ENCODE data around the gene MRPS14. TPM values are rescaled to one million over a fixed set of nuclear protein-coding genes. Genes with fewer than 3 reads are reported as not detected.

Gene MRPS14
- total and polyA plus RNA-seq, 9 of the 15 experiments (the other 6 are each of a cell fraction or from before 2014, with no cell fraction given) = 38.1 to 231 (median 54.9) TPM

GRCh38 chr1:175003521-175003920 is 19.7 kb downstream of the MRPS14 start (continued):
- TF ChIP-seq, protein P1, sequence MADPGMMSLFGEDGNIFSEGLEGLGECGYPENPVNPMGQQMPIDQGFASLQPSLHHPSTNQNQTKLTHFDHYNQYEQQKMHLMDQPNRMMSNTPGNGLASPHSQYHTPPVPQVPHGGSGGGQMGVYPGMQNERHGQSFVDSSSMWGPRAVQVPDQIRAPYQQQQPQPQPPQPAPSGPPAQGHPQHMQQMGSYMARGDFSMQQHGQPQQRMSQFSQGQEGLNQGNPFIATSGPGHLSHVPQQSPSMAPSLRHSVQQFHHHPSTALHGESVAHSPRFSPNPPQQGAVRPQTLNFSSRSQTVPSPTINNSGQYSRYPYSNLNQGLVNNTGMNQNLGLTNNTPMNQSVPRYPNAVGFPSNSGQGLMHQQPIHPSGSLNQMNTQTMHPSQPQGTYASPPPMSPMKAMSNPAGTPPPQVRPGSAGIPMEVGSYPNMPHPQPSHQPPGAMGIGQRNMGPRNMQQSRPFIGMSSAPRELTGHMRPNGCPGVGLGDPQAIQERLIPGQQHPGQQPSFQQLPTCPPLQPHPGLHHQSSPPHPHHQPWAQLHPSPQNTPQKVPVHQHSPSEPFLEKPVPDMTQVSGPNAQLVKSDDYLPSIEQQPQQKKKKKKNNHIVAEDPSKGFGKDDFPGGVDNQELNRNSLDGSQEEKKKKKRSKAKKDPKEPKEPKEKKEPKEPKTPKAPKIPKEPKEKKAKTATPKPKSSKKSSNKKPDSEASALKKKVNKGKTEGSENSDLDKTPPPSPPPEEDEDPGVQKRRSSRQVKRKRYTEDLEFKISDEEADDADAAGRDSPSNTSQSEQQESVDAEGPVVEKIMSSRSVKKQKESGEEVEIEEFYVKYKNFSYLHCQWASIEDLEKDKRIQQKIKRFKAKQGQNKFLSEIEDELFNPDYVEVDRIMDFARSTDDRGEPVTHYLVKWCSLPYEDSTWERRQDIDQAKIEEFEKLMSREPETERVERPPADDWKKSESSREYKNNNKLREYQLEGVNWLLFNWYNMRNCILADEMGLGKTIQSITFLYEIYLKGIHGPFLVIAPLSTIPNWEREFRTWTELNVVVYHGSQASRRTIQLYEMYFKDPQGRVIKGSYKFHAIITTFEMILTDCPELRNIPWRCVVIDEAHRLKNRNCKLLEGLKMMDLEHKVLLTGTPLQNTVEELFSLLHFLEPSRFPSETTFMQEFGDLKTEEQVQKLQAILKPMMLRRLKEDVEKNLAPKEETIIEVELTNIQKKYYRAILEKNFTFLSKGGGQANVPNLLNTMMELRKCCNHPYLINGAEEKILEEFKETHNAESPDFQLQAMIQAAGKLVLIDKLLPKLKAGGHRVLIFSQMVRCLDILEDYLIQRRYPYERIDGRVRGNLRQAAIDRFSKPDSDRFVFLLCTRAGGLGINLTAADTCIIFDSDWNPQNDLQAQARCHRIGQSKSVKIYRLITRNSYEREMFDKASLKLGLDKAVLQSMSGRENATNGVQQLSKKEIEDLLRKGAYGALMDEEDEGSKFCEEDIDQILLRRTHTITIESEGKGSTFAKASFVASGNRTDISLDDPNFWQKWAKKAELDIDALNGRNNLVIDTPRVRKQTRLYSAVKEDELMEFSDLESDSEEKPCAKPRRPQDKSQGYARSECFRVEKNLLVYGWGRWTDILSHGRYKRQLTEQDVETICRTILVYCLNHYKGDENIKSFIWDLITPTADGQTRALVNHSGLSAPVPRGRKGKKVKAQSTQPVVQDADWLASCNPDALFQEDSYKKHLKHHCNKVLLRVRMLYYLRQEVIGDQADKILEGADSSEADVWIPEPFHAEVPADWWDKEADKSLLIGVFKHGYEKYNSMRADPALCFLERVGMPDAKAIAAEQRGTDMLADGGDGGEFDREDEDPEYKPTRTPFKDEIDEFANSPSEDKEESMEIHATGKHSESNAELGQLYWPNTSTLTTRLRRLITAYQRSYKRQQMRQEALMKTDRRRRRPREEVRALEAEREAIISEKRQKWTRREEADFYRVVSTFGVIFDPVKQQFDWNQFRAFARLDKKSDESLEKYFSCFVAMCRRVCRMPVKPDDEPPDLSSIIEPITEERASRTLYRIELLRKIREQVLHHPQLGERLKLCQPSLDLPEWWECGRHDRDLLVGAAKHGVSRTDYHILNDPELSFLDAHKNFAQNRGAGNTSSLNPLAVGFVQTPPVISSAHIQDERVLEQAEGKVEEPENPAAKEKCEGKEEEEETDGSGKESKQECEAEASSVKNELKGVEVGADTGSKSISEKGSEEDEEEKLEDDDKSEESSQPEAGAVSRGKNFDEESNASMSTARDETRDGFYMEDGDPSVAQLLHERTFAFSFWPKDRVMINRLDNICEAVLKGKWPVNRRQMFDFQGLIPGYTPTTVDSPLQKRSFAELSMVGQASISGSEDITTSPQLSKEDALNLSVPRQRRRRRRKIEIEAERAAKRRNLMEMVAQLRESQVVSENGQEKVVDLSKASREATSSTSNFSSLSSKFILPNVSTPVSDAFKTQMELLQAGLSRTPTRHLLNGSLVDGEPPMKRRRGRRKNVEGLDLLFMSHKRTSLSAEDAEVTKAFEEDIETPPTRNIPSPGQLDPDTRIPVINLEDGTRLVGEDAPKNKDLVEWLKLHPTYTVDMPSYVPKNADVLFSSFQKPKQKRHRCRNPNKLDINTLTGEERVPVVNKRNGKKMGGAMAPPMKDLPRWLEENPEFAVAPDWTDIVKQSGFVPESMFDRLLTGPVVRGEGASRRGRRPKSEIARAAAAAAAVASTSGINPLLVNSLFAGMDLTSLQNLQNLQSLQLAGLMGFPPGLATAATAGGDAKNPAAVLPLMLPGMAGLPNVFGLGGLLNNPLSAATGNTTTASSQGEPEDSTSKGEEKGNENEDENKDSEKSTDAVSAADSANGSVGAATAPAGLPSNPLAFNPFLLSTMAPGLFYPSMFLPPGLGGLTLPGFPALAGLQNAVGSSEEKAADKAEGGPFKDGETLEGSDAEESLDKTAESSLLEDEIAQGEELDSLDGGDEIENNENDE (IDR thresholded peaks at IDR 0.05; ENCODE audit: low read depth, low read length) = no peak
- TF ChIP-seq TAF15 (IDR thresholded peaks at IDR 0.05; ENCODE audit: low read depth, low read length) (no peak), TBP (optimal IDR thresholded peaks at IDR 0.05; ENCODE audit: low read depth, low read length) (no peak), ZHX1 (conservative IDR thresholded peaks at IDR 0.05; ENCODE audit: low read length) (no peak), EGR1 (conservative IDR thresholded peaks at IDR 0.05) (no peak), ZBTB33 (CRISPR knock-in tag; IDR thresholded peaks at IDR 0.05) (no peak), ZNF644 (tag; IDR thresholded peaks at IDR 0.05; ENCODE audit: low read depth) (no peak), HOMEZ (CRISPR knock-in tag; IDR thresholded peaks at IDR 0.05) (no peak)
- TF ChIP-seq, protein P2, sequence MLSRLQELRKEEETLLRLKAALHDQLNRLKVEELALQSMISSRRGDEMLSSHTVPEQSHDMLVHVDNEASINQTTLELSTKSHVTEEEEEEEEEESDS (CRISPR knock-in tag; IDR thresholded peaks at IDR 0.05) = no peak

Measured in K562 (cell line).